IMR-90 (cell line): ENCODE results near the gene MERTK. TPM values are rescaled to one million over a fixed set of nuclear protein-coding genes. Genes with fewer than 3 reads are reported as not detected.

Experiments
- ATAC-seq: fragments of 200-7000 bp; cut with Tn5 transposase; 2 replicates; pipeline ENCODE4 v1.9.1; 2020; ENCODE audit warnings: low read depth, mild to moderate bottlenecking, moderate library complexity
- BruUV-seq: library from RNA; stranded (reverse); fragments of 400-500 nt; replicated peaks from 2 replicates; lab custom pipeline; 2021; lab: Mats Ljungman, UMichigan
- CTCF ChIA-PET: fragments of 300-600 bp; formaldehyde crosslinking; extraction: SDS; loops from one replicate; lab custom pipeline; 2021; ENCODE audit warnings: antibody characterized with exemption; lab: Yijun Ruan, JAX
- POLR2A ChIA-PET: fragments of 300-600 bp; sonication (Branson Sonifier 250); formaldehyde crosslinking; loops from one replicate; lab custom pipeline; 2022; ENCODE audit warnings: antibody characterized with exemption; ENCODE audit not compliant: unreplicated experiment; lab: Charles Lee
- DNase-seq: peaks from one replicate; pipeline ENCODE4 v3.0.0; 2013
- H2AFZ ChIP-seq: replicated peaks from 2 replicates; pipeline ENCODE3; 2013; ENCODE audit warnings: low read length, mild to moderate bottlenecking; ENCODE audit not compliant: poor library complexity
- H2AK5ac ChIP-seq: 2 replicates; pipeline ENCODE4 v1.6.1; 2013; ENCODE audit warnings: low read depth, low read length, inconsistent platforms
- H2AK9ac ChIP-seq: replicated peaks from 2 replicates; pipeline ENCODE3; 2013; ENCODE audit warnings: mild to moderate bottlenecking, low read depth, low read length, moderate library complexity; ENCODE audit not compliant: poor library complexity
- H2BK120ac ChIP-seq: 2 replicates; pipeline ENCODE4 v1.6.1; 2013; ENCODE audit warnings: low read depth, low read length, inconsistent platforms
- H2BK15ac ChIP-seq: 3 replicates; pipeline ENCODE4 v1.6.1; 2013; ENCODE audit warnings: low read depth, low read length, inconsistent platforms
- H2BK20ac ChIP-seq: 2 replicates; pipeline ENCODE4 v1.6.1; 2013; ENCODE audit warnings: low read depth, mild to moderate bottlenecking, inconsistent platforms, low read length, moderate library complexity
- H2BK5ac ChIP-seq: 2 replicates; pipeline ENCODE4 v1.6.1; 2013; ENCODE audit warnings: mild to moderate bottlenecking, low read depth, low read length, inconsistent platforms; ENCODE audit not compliant: poor library complexity, severe bottlenecking
- H3K14ac ChIP-seq: replicated peaks from 2 replicates; pipeline ENCODE4 v1.6.1; 2013; ENCODE audit warnings: low read depth, low read length, inconsistent platforms
- H3K18ac ChIP-seq: 2 replicates; pipeline ENCODE4 v1.6.1; 2013; ENCODE audit warnings: low read depth, low read length, control low read depth
- H3K23ac ChIP-seq: 2 replicates; pipeline ENCODE4 v1.6.1; 2013; ENCODE audit warnings: low read depth, low read length, inconsistent platforms
- H3K27ac ChIP-seq: 2 replicates; pipeline ENCODE4 v1.5.1; 2013; ENCODE audit warnings: mild to moderate bottlenecking, control low read depth, low read length; ENCODE audit not compliant: insufficient read depth
- H3K27me3 ChIP-seq: 2 replicates; pipeline ENCODE4 v1.6.1; 2013; ENCODE audit warnings: low read length; ENCODE audit not compliant: control insufficient read depth, insufficient read depth
- H3K36me3 ChIP-seq: 2 replicates; pipeline ENCODE4 v1.6.1; 2013; ENCODE audit warnings: low read length, mixed read lengths; ENCODE audit not compliant: control insufficient read depth, insufficient read depth
- H3K4ac ChIP-seq: 2 replicates; pipeline ENCODE4 v1.6.1; 2013; ENCODE audit warnings: low read depth, low read length, inconsistent platforms
- H3K4me1 ChIP-seq: 2 replicates; pipeline ENCODE4 v1.6.1; 2013; ENCODE audit warnings: low read length, mixed read lengths; ENCODE audit not compliant: control insufficient read depth, insufficient read depth
- H3K4me2 ChIP-seq: 2 replicates; pipeline ENCODE4 v1.6.1; 2013; ENCODE audit warnings: low read depth, mild to moderate bottlenecking, control low read depth, low read length, moderate library complexity
- H3K4me3 ChIP-seq: 2 replicates; pipeline ENCODE4 v1.5.1; 2013; ENCODE audit warnings: low read depth, mild to moderate bottlenecking, control low read depth, low read length, moderate library complexity; ENCODE audit not compliant: insufficient read depth
- H3K56ac ChIP-seq: 2 replicates; pipeline ENCODE4 v1.6.1; 2013; ENCODE audit warnings: low read length, inconsistent platforms; ENCODE audit not compliant: insufficient read depth; ENCODE audit errors: extremely low read depth
- H3K79me1 ChIP-seq, 2 experiments: 2 replicates each; pipeline ENCODE4 v1.6.1; 2013; ENCODE audit warnings: low read length in 2 of 2, inconsistent platforms in 1 of 2, low read depth in 1 of 2
- H3K9ac ChIP-seq: 2 replicates; pipeline ENCODE4 v1.6.1; 2013; ENCODE audit warnings: low read depth, low read length, control low read depth
- H3K9me1 ChIP-seq: 2 replicates; pipeline ENCODE4 v1.6.1; 2013; ENCODE audit warnings: low read length, inconsistent platforms; ENCODE audit not compliant: insufficient read depth
- H3K9me3 ChIP-seq: 2 replicates; pipeline ENCODE4 v1.6.1; 2013; ENCODE audit warnings: low read length; ENCODE audit not compliant: control insufficient read depth, insufficient read depth
- H4K20me1 ChIP-seq: 2 replicates; pipeline ENCODE4 v1.6.1; 2013; ENCODE audit warnings: low read length, inconsistent platforms; ENCODE audit not compliant: insufficient read depth
- H4K5ac ChIP-seq: 2 replicates; pipeline ENCODE4 v1.6.1; 2013; ENCODE audit warnings: mild to moderate bottlenecking, low read depth, low read length, control low read depth
- H4K8ac ChIP-seq, 2 experiments: 2 replicates each; pipeline ENCODE4 v1.6.1; 2013; ENCODE audit warnings: low read depth in 2 of 2, low read length in 2 of 2, control low read depth in 1 of 2, inconsistent platforms in 1 of 2
- H4K91ac ChIP-seq: 2 replicates; pipeline ENCODE4 v1.6.1; 2013; ENCODE audit warnings: low read depth, low read length, inconsistent platforms; ENCODE audit not compliant: insufficient read depth
- FOS ChIP-seq: fragments of 150-350 bp; IDR thresholded peaks from 2 replicates; pipeline ENCODE4 v1.6.1; 2016; ENCODE audit warnings: low read depth, low read length
- WGBS, 2 experiments: methylation state at CpG; one replicate each; pipeline versions ENCODE4 v1.1.5 to v1.1.7; 2013; ENCODE audit warnings: missing lambda C conversion rate in 2 of 2; ENCODE audit not compliant: insufficient read length in 1 of 2; ENCODE audit errors: extremely low coverage in 2 of 2; 5-methylcytosine and 5-hydroxymethylcytosine counted together
- dilution Hi-C: fragments of 300-500 bp; cut with HindIII; formaldehyde crosslinking; loops from one replicate; pipeline ENCODE4 v1.14.3; 2018; ENCODE audit warnings: low sequenced_read_pairs; ENCODE audit not compliant: unreplicated experiment
- in situ Hi-C: fragments of 300-500 bp; cut with MboI; formaldehyde crosslinking; loops from 3 replicates; pipeline ENCODE4 v1.14.3; 2019; ENCODE audit warnings: low sequenced_read_pairs, inconsistent platforms, mixed read lengths
- intact Hi-C: fragments of 100-400 bp; cut with micrococcal nuclease; formaldehyde crosslinking; loops from 2 replicates; pipeline ENCODE4 v1.10.0; 2022
- polyA plus RNA-seq, 3 experiments: library from polyadenylated mRNA; depleted of rRNA; stranded (reverse); fragments of >200 nt; gene quantifications; 2 replicates each; pipeline ENCODE4 v1.2.3, GENCODE V29; 2012; ENCODE audit warnings: low replicate concordance in 1 of 3
- total RNA-seq: library from RNA; depleted of rRNA; stranded (reverse); fragments of >200 nt; gene quantifications from 2 replicates; pipeline ENCODE4 v1.2.3, GENCODE V29; 2012
- TF ChIP-seq, protein P1 (sequence below): fragments of 150-350 bp; IDR thresholded peaks from 2 replicates; pipeline ENCODE4 v1.6.1; 2016; ENCODE audit warnings: low read depth, mild to moderate bottlenecking, low read length, moderate library complexity, borderline replicate concordance

MERTK gene
- total and polyA plus RNA-seq, 2 of the 4 experiments (the other 2 are of a cell fraction), result 0.36 to 0.62 TPM

DNA sequence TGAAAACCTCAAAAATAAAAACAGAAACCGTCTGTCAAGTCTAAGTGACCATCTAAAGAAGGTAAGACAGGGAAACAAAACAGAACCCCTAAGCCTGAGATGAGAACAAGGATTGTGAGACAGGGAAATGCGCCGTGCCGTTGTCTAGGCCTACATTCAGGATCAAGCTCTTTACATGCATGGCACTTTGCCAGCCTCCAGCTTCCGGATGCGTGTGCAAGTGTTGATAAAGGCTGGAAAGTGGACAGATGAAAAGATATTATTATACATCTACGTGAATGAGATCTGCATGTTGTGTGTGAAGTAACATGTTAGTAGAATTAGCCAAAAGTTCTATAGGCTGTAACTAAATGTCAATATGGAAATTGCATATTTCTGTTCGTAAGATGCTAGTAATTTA, 128.1 kb downstream of the MERTK start:
- Histone ChIP-seq H3K4ac (no peak overlapping the region), H3K4me3 (no peak overlapping the region), H4K91ac (no peak overlapping the region), H4K5ac (no peak overlapping the region), H3K79me1 (no peaks in the 10 kb centered on the region), H4K8ac (no peak overlapping the region), H3K4me2 (no peak overlapping the region), H2BK5ac (no peak overlapping the region), H2BK15ac (no peak overlapping the region), H3K27ac (no peak overlapping the region), H3K9me1 (no peaks in the 10 kb centered on the region), H3K14ac (no peak overlapping the region), H2BK120ac (no peak overlapping the region), H4K20me1 (no peaks in the 10 kb centered on the region; the same call in 1 of the 2 replicates), H3K9me3 (no peaks in the 10 kb centered on the region), H3K9ac (no peak overlapping the region), H2AK5ac (no peak overlapping the region), H3K56ac (no peak overlapping the region), H3K36me3 (no peaks in the 10 kb centered on the region), H2AK9ac (no peak overlapping the region), H3K23ac (no peak overlapping the region), H2BK20ac (no peak overlapping the region), H3K27me3 (peaks cover 3% of the 10 kb centered on the region; the same call in 1 of the 2 replicates), H2AFZ (no peak overlapping the region), H3K18ac (no peak overlapping the region), H3K4me1 (no peaks in the 10 kb centered on the region)
- WGBS, 2 experiments, result no CpG with 5 or more reads among the region's 8 CpGs
- intact Hi-C loops, result no loop called here
- DNase-seq, result no peak
- no TSS peak for BruUV-seq
- no peak for ATAC-seq
- CTCF ChIA-PET, result no interaction called here
- POLR2A ChIA-PET, result no interaction called here
- TF ChIP-seq FOS, result no peak
- TF ChIP-seq, protein P1, sequence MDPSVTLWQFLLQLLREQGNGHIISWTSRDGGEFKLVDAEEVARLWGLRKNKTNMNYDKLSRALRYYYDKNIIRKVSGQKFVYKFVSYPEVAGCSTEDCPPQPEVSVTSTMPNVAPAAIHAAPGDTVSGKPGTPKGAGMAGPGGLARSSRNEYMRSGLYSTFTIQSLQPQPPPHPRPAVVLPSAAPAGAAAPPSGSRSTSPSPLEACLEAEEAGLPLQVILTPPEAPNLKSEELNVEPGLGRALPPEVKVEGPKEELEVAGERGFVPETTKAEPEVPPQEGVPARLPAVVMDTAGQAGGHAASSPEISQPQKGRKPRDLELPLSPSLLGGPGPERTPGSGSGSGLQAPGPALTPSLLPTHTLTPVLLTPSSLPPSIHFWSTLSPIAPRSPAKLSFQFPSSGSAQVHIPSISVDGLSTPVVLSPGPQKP, result no peak
- dilution Hi-C loops, result no loop called here
- in situ Hi-C loops, result no loop called here
